IMR-90 (cell line): ENCODE results near the gene KRTAP3-2. TPM values are rescaled to one million over a fixed set of nuclear protein-coding genes. Genes with fewer than 3 reads are reported as not detected.

Experiments used
- ATAC-seq: fragments of 200-7000 bp; cut with Tn5 transposase; 2 replicates; pipeline ENCODE4 v1.9.1; 2020; ENCODE audit warnings: low read depth, mild to moderate bottlenecking, moderate library complexity
- BruUV-seq: library from RNA; stranded (reverse); fragments of 400-500 nt; replicated peaks from 2 replicates; lab custom pipeline; 2021; lab: Mats Ljungman, UMichigan
- CTCF ChIA-PET: fragments of 300-600 bp; formaldehyde crosslinking; extraction: SDS; loops from one replicate; lab custom pipeline; 2021; ENCODE audit warnings: antibody characterized with exemption; lab: Yijun Ruan, JAX
- POLR2A ChIA-PET: fragments of 300-600 bp; sonication (Branson Sonifier 250); formaldehyde crosslinking; loops from one replicate; lab custom pipeline; 2022; ENCODE audit warnings: antibody characterized with exemption; ENCODE audit not compliant: unreplicated experiment; lab: Charles Lee
- DNase-seq: peaks from one replicate; pipeline ENCODE4 v3.0.0; 2013
- H2AFZ ChIP-seq: replicated peaks from 2 replicates; pipeline ENCODE3; 2013; ENCODE audit warnings: low read length, mild to moderate bottlenecking; ENCODE audit not compliant: poor library complexity
- H2AK5ac ChIP-seq: 2 replicates; pipeline ENCODE4 v1.6.1; 2013; ENCODE audit warnings: low read depth, low read length, inconsistent platforms
- H2AK9ac ChIP-seq: replicated peaks from 2 replicates; pipeline ENCODE3; 2013; ENCODE audit warnings: mild to moderate bottlenecking, low read depth, low read length, moderate library complexity; ENCODE audit not compliant: poor library complexity
- H2BK120ac ChIP-seq: 2 replicates; pipeline ENCODE4 v1.6.1; 2013; ENCODE audit warnings: low read depth, low read length, inconsistent platforms
- H2BK15ac ChIP-seq: 3 replicates; pipeline ENCODE4 v1.6.1; 2013; ENCODE audit warnings: low read depth, low read length, inconsistent platforms
- H2BK20ac ChIP-seq: 2 replicates; pipeline ENCODE4 v1.6.1; 2013; ENCODE audit warnings: low read depth, mild to moderate bottlenecking, inconsistent platforms, low read length, moderate library complexity
- H2BK5ac ChIP-seq: 2 replicates; pipeline ENCODE4 v1.6.1; 2013; ENCODE audit warnings: mild to moderate bottlenecking, low read depth, low read length, inconsistent platforms; ENCODE audit not compliant: poor library complexity, severe bottlenecking
- H3K14ac ChIP-seq: replicated peaks from 2 replicates; pipeline ENCODE4 v1.6.1; 2013; ENCODE audit warnings: low read depth, low read length, inconsistent platforms
- H3K18ac ChIP-seq: 2 replicates; pipeline ENCODE4 v1.6.1; 2013; ENCODE audit warnings: low read depth, low read length, control low read depth
- H3K23ac ChIP-seq: 2 replicates; pipeline ENCODE4 v1.6.1; 2013; ENCODE audit warnings: low read depth, low read length, inconsistent platforms
- H3K27ac ChIP-seq: 2 replicates; pipeline ENCODE4 v1.5.1; 2013; ENCODE audit warnings: mild to moderate bottlenecking, control low read depth, low read length; ENCODE audit not compliant: insufficient read depth
- H3K27me3 ChIP-seq: 2 replicates; pipeline ENCODE4 v1.6.1; 2013; ENCODE audit warnings: low read length; ENCODE audit not compliant: control insufficient read depth, insufficient read depth
- H3K36me3 ChIP-seq: 2 replicates; pipeline ENCODE4 v1.6.1; 2013; ENCODE audit warnings: low read length, mixed read lengths; ENCODE audit not compliant: control insufficient read depth, insufficient read depth
- H3K4ac ChIP-seq: 2 replicates; pipeline ENCODE4 v1.6.1; 2013; ENCODE audit warnings: low read depth, low read length, inconsistent platforms
- H3K4me1 ChIP-seq: 2 replicates; pipeline ENCODE4 v1.6.1; 2013; ENCODE audit warnings: low read length, mixed read lengths; ENCODE audit not compliant: control insufficient read depth, insufficient read depth
- H3K4me2 ChIP-seq: 2 replicates; pipeline ENCODE4 v1.6.1; 2013; ENCODE audit warnings: low read depth, mild to moderate bottlenecking, control low read depth, low read length, moderate library complexity
- H3K4me3 ChIP-seq: 2 replicates; pipeline ENCODE4 v1.5.1; 2013; ENCODE audit warnings: low read depth, mild to moderate bottlenecking, control low read depth, low read length, moderate library complexity; ENCODE audit not compliant: insufficient read depth
- H3K56ac ChIP-seq: 2 replicates; pipeline ENCODE4 v1.6.1; 2013; ENCODE audit warnings: low read length, inconsistent platforms; ENCODE audit not compliant: insufficient read depth; ENCODE audit errors: extremely low read depth
- H3K79me1 ChIP-seq, 2 experiments: 2 replicates each; pipeline ENCODE4 v1.6.1; 2013; ENCODE audit warnings: low read length in 2 of 2, inconsistent platforms in 1 of 2, low read depth in 1 of 2
- H3K9ac ChIP-seq: 2 replicates; pipeline ENCODE4 v1.6.1; 2013; ENCODE audit warnings: low read depth, low read length, control low read depth
- H3K9me1 ChIP-seq: 2 replicates; pipeline ENCODE4 v1.6.1; 2013; ENCODE audit warnings: low read length, inconsistent platforms; ENCODE audit not compliant: insufficient read depth
- H3K9me3 ChIP-seq: 2 replicates; pipeline ENCODE4 v1.6.1; 2013; ENCODE audit warnings: low read length; ENCODE audit not compliant: control insufficient read depth, insufficient read depth
- H4K20me1 ChIP-seq: 2 replicates; pipeline ENCODE4 v1.6.1; 2013; ENCODE audit warnings: low read length, inconsistent platforms; ENCODE audit not compliant: insufficient read depth
- H4K5ac ChIP-seq: 2 replicates; pipeline ENCODE4 v1.6.1; 2013; ENCODE audit warnings: mild to moderate bottlenecking, low read depth, low read length, control low read depth
- H4K8ac ChIP-seq, 2 experiments: 2 replicates each; pipeline ENCODE4 v1.6.1; 2013; ENCODE audit warnings: low read depth in 2 of 2, low read length in 2 of 2, control low read depth in 1 of 2, inconsistent platforms in 1 of 2
- H4K91ac ChIP-seq: 2 replicates; pipeline ENCODE4 v1.6.1; 2013; ENCODE audit warnings: low read depth, low read length, inconsistent platforms; ENCODE audit not compliant: insufficient read depth
- BHLHE40 ChIP-seq: fragments of 150-350 bp; IDR thresholded peaks from 2 replicates; pipeline ENCODE4 v1.6.1; 2016; ENCODE audit warnings: mild to moderate bottlenecking, low read depth, low read length
- CEBPB ChIP-seq: IDR thresholded peaks from 2 replicates; pipeline ENCODE4 v1.6.1; 2012; ENCODE audit warnings: low read depth, low read length, improper control_type of control experiment
- FOS ChIP-seq: fragments of 150-350 bp; IDR thresholded peaks from 2 replicates; pipeline ENCODE4 v1.6.1; 2016; ENCODE audit warnings: low read depth, low read length
- MAZ ChIP-seq: IDR thresholded peaks from 2 replicates; pipeline ENCODE4 v1.6.1; 2012; ENCODE audit warnings: low read depth, mild to moderate bottlenecking, low read length, improper control_type of control experiment, moderate library complexity, borderline replicate concordance
- POLR2A ChIP-seq: IDR thresholded peaks from 2 replicates; pipeline ENCODE4 v1.6.1; 2012; ENCODE audit warnings: mild to moderate bottlenecking, low read depth, low read length
- RCOR1 ChIP-seq: IDR thresholded peaks from 2 replicates; pipeline ENCODE4 v1.6.1; 2012; ENCODE audit warnings: mild to moderate bottlenecking, low read length, improper control_type of control experiment; ENCODE audit not compliant: insufficient replicate concordance
- WGBS, 2 experiments: methylation state at CpG; one replicate each; pipeline versions ENCODE4 v1.1.5 to v1.1.7; 2013; ENCODE audit warnings: missing lambda C conversion rate in 2 of 2; ENCODE audit not compliant: insufficient read length in 1 of 2; ENCODE audit errors: extremely low coverage in 2 of 2; 5-methylcytosine and 5-hydroxymethylcytosine counted together
- dilution Hi-C: fragments of 300-500 bp; cut with HindIII; formaldehyde crosslinking; loops from one replicate; pipeline ENCODE4 v1.14.3; 2018; ENCODE audit warnings: low sequenced_read_pairs; ENCODE audit not compliant: unreplicated experiment
- in situ Hi-C: fragments of 300-500 bp; cut with MboI; formaldehyde crosslinking; loops from 3 replicates; pipeline ENCODE4 v1.14.3; 2019; ENCODE audit warnings: low sequenced_read_pairs, inconsistent platforms, mixed read lengths
- intact Hi-C: fragments of 100-400 bp; cut with micrococcal nuclease; formaldehyde crosslinking; loops from 2 replicates; pipeline ENCODE4 v1.10.0; 2022
- polyA plus RNA-seq, 3 experiments: library from polyadenylated mRNA; depleted of rRNA; stranded (reverse); fragments of >200 nt; gene quantifications; 2 replicates each; pipeline ENCODE4 v1.2.3, GENCODE V29; 2012; ENCODE audit warnings: low replicate concordance in 1 of 3
- total RNA-seq: library from RNA; depleted of rRNA; stranded (reverse); fragments of >200 nt; gene quantifications from 2 replicates; pipeline ENCODE4 v1.2.3, GENCODE V29; 2012

KRTAP3-2 gene
- total and polyA plus RNA-seq, 2 of the 4 experiments (the other 2 are of a cell fraction): not detected

DNA sequence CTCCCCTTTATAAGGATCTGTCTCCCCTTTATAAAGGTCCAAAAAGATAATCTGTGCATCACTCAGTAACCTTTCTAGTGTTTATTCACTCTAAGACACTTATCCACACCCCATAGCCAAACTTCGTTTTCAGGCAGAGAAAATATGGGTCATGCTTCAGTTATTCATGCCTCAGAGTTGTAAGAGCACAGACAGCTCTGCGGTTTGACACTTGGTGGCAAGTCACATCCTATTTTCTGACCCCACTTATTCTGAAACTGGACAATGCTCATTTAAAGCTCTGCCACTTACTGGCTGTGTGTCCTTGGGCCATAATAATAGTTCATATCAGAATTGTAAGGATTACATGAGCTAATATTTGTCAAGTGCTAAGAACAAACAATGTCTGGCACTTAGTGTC is 49.4 kb upstream of the KRTAP3-2 start:
- dilution Hi-C loops: no loop called here
- no peak overlapping the region for H2AK9ac ChIP-seq
- H3K56ac ChIP-seq: peak overlapping the region; percentile 63
- H3K27ac ChIP-seq: peak overlapping the region; percentile 1; the same call in 1 of the 2 replicates
- peak overlapping the region; percentile 1; the same call in 1 of the 2 replicates for H3K18ac ChIP-seq
- H3K36me3 ChIP-seq: no peaks in the 10 kb centered on the region
- peak overlapping the region; percentile 6; the same call in 1 of the 3 replicates for H2BK15ac ChIP-seq
- peak overlapping the region; percentile 37 for H2AK5ac ChIP-seq
- no peak overlapping the region for H2AFZ ChIP-seq
- no peaks in the 10 kb centered on the region for H3K79me1 ChIP-seq
- H3K4me3 ChIP-seq: no peak overlapping the region
- H4K5ac ChIP-seq: no peak overlapping the region
- no peaks in the 10 kb centered on the region for H3K9me3 ChIP-seq
- H3K4me1 ChIP-seq: peaks cover 5% of the 10 kb centered on the region
- H3K9me1 ChIP-seq: peaks cover 11% of the 10 kb centered on the region; the same call in 1 of the 2 replicates
- H3K27me3 ChIP-seq: no peaks in the 10 kb centered on the region
- H3K9ac ChIP-seq: no peak overlapping the region
- intact Hi-C loops: no loop called here
- CTCF ChIA-PET: no interaction called here
- H3K14ac ChIP-seq: peak overlapping the region; percentile 67
- peak overlapping the region; percentile 54 for H3K23ac ChIP-seq
- ATAC-seq: peak; percentile 81
- peak overlapping the region; percentile 82 for H2BK5ac ChIP-seq
- peak overlapping the region; percentile 33 to 76; a peak in 3 of 4 replicates for H4K8ac ChIP-seq
- DNase-seq: peak; percentile 84
- no TSS peak for BruUV-seq
- no CpG with 5 or more reads among the region's 2 CpGs for WGBS, 2 experiments
- no peak for TF ChIP-seq FOS
- no peak for TF ChIP-seq MAZ
- peak; percentile 45; the same call in 1 of the 2 replicates for TF ChIP-seq BHLHE40
- TF ChIP-seq RCOR1: peak; percentile 22
- TF ChIP-seq CEBPB: no peak
- no peak for TF ChIP-seq POLR2A
- peak overlapping the region; percentile 57; the same call in 1 of the 2 replicates for H3K4me2 ChIP-seq
- POLR2A ChIA-PET: interaction anchor here (1.0 kb wide), 1 partner anchor 10 kb away, joined by 5 read pairs; no protein-coding TSS in a partner anchor
- in situ Hi-C loops: no loop called here
- H3K4ac ChIP-seq: peak overlapping the region; percentile 67
- peak overlapping the region; percentile 53 for H4K91ac ChIP-seq
- H2BK20ac ChIP-seq: peak overlapping the region; percentile 77
- peak overlapping the region; percentile 88 for H2BK120ac ChIP-seq
- H4K20me1 ChIP-seq: no peaks in the 10 kb centered on the region
